ENCODE data around the gene ACOX2. TPM values are rescaled to one million over a fixed set of nuclear protein-coding genes. Genes with fewer than 3 reads are reported as not detected.

Gene ACOX2
- total RNA-seq, 2 experiments from 2014 or later = not detected

DNA sequence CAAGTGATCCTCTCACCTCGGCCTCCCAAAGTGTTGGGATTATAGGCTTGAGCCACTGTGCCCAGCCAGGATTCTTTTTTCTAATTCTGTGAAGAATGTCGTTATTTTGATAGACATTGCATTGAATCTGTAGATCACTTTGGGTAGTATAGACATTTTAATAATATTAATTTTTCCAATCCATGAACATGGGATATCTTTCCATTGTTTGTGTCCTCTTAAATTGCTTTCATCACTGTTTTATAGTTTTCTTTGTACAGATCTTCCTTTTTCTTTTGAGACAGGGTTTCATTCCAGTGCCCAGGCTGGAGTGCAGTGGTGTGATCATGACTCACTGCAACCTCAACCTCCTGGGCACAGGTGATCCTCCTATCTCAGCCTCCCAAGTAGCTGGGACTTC is 56.7 kb downstream of the ACOX2 start:
- TF ChIP-seq, protein P1, sequence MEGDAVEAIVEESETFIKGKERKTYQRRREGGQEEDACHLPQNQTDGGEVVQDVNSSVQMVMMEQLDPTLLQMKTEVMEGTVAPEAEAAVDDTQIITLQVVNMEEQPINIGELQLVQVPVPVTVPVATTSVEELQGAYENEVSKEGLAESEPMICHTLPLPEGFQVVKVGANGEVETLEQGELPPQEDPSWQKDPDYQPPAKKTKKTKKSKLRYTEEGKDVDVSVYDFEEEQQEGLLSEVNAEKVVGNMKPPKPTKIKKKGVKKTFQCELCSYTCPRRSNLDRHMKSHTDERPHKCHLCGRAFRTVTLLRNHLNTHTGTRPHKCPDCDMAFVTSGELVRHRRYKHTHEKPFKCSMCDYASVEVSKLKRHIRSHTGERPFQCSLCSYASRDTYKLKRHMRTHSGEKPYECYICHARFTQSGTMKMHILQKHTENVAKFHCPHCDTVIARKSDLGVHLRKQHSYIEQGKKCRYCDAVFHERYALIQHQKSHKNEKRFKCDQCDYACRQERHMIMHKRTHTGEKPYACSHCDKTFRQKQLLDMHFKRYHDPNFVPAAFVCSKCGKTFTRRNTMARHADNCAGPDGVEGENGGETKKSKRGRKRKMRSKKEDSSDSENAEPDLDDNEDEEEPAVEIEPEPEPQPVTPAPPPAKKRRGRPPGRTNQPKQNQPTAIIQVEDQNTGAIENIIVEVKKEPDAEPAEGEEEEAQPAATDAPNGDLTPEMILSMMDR (conservative IDR thresholded peaks at IDR 0.05; ENCODE audit: low read length) = no peak
- TF ChIP-seq EZH2phosphoT487 (IDR thresholded peaks at IDR 0.05; ENCODE audit: borderline replicate concordance, low read depth, low read length) = no peak
- Histone ChIP-seq H3K36me3 (ENCODE audit: insufficient read depth, low read length) (no peaks in the 10 kb centered on the region), H3K4me2 (ENCODE audit: low read length) (no peak overlapping the region), H3K79me2 (ENCODE audit: insufficient read depth, low read depth, low read length) (no peaks in the 10 kb centered on the region), H3K4me3 (ENCODE audit: low read depth, low read length, poor library complexity, severe bottlenecking) (no peak overlapping the region), H2AFZ (ENCODE audit: low read length) (no peak overlapping the region), H4K20me1 (ENCODE audit: insufficient read depth, low read length) (no peaks in the 10 kb centered on the region), H3K9me2 (ENCODE audit: insufficient read depth, low read length) (no peaks in the 10 kb centered on the region), H3K9me3 (ENCODE audit: low read length) (peaks cover 11% of the 10 kb centered on the region), H3K27ac (ENCODE audit: low read depth, low read length, poor library complexity, severe bottlenecking) (no peak overlapping the region), H3K4me1 (ENCODE audit: insufficient read depth, low read length, poor library complexity, severe bottlenecking) (peaks cover 20% of the 10 kb centered on the region)
- DNase-seq (ENCODE audit: low spot score) = no peak
- ChIA-PET POLR2A (interaction anchor here (0.6 to 0.7 kb wide), 4 partner anchors 50 to 405 kb away, joined by 3 to 5 read pairs (median 4); no protein-coding TSS in a partner anchor), CTCF (ENCODE audit: unreplicated experiment) (no interaction called here)
- BruUV-seq (replicated peaks) = no TSS peak
- intact Hi-C loops (cut with micrococcal nuclease; ENCODE audit: unreplicated experiment) = no loop called here

DNA sequence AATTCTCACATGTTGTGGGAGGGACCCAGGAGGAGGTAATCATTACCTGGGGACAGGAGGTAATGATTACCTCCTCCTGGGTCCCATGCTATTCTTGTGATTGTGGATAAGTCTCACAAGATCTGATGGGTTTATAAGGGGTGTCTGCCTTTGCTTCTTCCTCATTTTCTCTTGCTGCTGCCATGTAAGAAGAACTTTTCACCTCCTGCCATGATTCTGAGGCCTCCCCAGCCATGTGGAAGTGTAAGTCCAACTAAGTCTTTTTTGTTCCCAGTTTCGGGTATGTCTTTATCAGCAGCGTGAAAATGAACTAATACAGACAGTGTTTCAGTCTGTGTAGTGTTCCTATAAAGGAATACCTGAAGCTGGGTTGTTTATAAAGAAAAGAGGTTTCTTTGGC is 58.2 kb downstream of the ACOX2 start:
- no peak overlapping the region for H3K4me2 ChIP-seq (ENCODE audit: low read length)

DNA sequence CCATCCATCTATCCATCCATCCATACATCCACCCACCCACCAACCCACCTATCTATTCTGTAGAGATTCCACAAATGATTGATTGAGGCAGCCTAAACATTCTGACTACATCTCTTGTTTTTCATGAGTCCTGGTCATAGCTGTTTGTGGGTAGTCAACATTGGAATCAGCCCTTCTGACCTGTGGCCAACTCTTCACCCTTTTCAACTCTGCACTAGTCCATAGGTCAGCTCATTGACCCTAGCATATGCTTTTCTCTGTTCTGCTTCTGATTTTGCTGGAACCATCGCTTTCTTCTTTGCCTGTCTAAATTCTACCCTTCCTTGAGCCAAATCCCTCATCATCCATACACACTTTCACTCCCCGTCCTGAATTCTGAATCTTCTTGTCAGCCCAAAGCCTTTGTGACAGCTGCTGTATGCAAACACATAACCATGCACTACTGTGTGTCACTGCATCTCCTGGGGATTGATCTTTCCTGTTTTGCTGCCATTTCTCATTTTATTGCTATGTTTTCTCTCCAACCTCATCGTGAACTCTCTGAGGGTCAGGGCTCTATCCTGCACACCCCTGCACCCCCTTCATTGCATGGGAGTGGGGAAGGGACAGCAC is 61.9 kb downstream of the ACOX2 start:
- Histone ChIP-seq H3K4me3 (ENCODE audit: low read depth, low read length, poor library complexity, severe bottlenecking) (peak overlapping the region; percentile 42), H3K4me2 (ENCODE audit: low read length) (peak overlapping the region; percentile 71), H4K20me1 (ENCODE audit: insufficient read depth, low read length) (no peaks in the 10 kb centered on the region), H3K79me2 (ENCODE audit: insufficient read depth, low read depth, low read length) (no peaks in the 10 kb centered on the region), H3K9me3 (ENCODE audit: low read length) (no peaks in the 10 kb centered on the region), H3K9me2 (ENCODE audit: insufficient read depth, low read length) (no peaks in the 10 kb centered on the region), H2AFZ (ENCODE audit: low read length) (peak overlapping the region; percentile 84), H3K4me1 (ENCODE audit: insufficient read depth, low read length, poor library complexity, severe bottlenecking) (peaks cover 21% of the 10 kb centered on the region), H3K36me3 (ENCODE audit: insufficient read depth, low read length) (no peaks in the 10 kb centered on the region), H3K27ac (ENCODE audit: low read depth, low read length, poor library complexity, severe bottlenecking) (peak overlapping the region; percentile 21)
- peak; percentile 65 for DNase-seq (ENCODE audit: low spot score)
- ChIA-PET POLR2A (interaction anchor here (0.7 to 1.2 kb wide), 2 partner anchors 20 to 339 kb away, joined by 3 read pairs; no protein-coding TSS in a partner anchor), CTCF (ENCODE audit: unreplicated experiment) (interaction anchor here (1.3 kb wide), 1 partner anchor 99 kb away, joined by 4 read pairs; no protein-coding TSS in a partner anchor)
- TF ChIP-seq, protein P1 (conservative IDR thresholded peaks at IDR 0.05; ENCODE audit: low read length) = no peak
- no peak for TF ChIP-seq EZH2phosphoT487 (IDR thresholded peaks at IDR 0.05; ENCODE audit: borderline replicate concordance, low read depth, low read length)
- intact Hi-C loops (cut with micrococcal nuclease; ENCODE audit: unreplicated experiment) = no loop called here
- BruUV-seq (replicated peaks) = no TSS peak

More for the DNA sequence above, 58.2 kb downstream of the ACOX2 start:
- Histone ChIP-seq H3K79me2 (ENCODE audit: insufficient read depth, low read depth, low read length) (no peaks in the 10 kb centered on the region), H3K4me3 (ENCODE audit: low read depth, low read length, poor library complexity, severe bottlenecking) (no peak overlapping the region), H4K20me1 (ENCODE audit: insufficient read depth, low read length) (no peaks in the 10 kb centered on the region), H3K9me3 (ENCODE audit: low read length) (peaks cover 11% of the 10 kb centered on the region), H3K9me2 (ENCODE audit: insufficient read depth, low read length) (no peaks in the 10 kb centered on the region), H3K4me1 (ENCODE audit: insufficient read depth, low read length, poor library complexity, severe bottlenecking) (peaks cover 31% of the 10 kb centered on the region), H3K36me3 (ENCODE audit: insufficient read depth, low read length) (no peaks in the 10 kb centered on the region), H3K27ac (ENCODE audit: low read depth, low read length, poor library complexity, severe bottlenecking) (no peak overlapping the region), H2AFZ (ENCODE audit: low read length) (no peak overlapping the region)
- no TSS peak for BruUV-seq (replicated peaks)
- ChIA-PET POLR2A (interaction anchor here (0.5 kb wide), 1 partner anchor 19 kb away, joined by 3 read pairs; no protein-coding TSS in a partner anchor), CTCF (ENCODE audit: unreplicated experiment) (no interaction called here)
- DNase-seq (ENCODE audit: low spot score) = no peak
- intact Hi-C loops (cut with micrococcal nuclease; ENCODE audit: unreplicated experiment) = no loop called here
- no peak for TF ChIP-seq EZH2phosphoT487 (IDR thresholded peaks at IDR 0.05; ENCODE audit: borderline replicate concordance, low read depth, low read length)
